Vagina (tissue), 2 donors: ENCODE results near the gene NAT10. TPM values are rescaled to one million over a fixed set of nuclear protein-coding genes. Genes with fewer than 3 reads are reported as not detected.
"Not testable (repeated sequence)": the region's sequence is repeated elsewhere in the genome, so short reads cannot be mapped to it uniquely, and the experiment has no call there.

Experiments used
- DNase-seq, 2 donors: peaks; one replicate each; pipeline ENCODE4 v3.0.0-alpha.2; 2017; ENCODE audit errors: extremely low spot score in 2 of 2
- H3K27ac ChIP-seq: fragments of 200-600 bp; sonication (generic); one replicate; pipeline ENCODE4 v1.5.1; 2019
- H3K27me3 ChIP-seq: fragments of 200-600 bp; sonication (generic); one replicate; pipeline ENCODE4 v1.5.1; 2019
- H3K36me3 ChIP-seq, 2 donors: fragments of 200-600 bp; sonication (generic); one replicate each; pipeline ENCODE4 v1.5.1; 2017 to 2019
- H3K4me1 ChIP-seq: fragments of 200-600 bp; sonication (generic); one replicate; pipeline ENCODE4 v1.5.1; 2019
- H3K4me3 ChIP-seq, 2 donors: fragments of 200-600 bp; sonication (generic); 1 replicate in 1 of 2; 2 replicates in 1 of 2; pipeline ENCODE4 v1.5.1; 2016 to 2019
- H3K9me3 ChIP-seq: fragments of 200-600 bp; sonication (generic); one replicate; pipeline ENCODE4 v1.5.1; 2019
- CTCF ChIP-seq, 3 experiments: fragments of 450-650 bp in 2 of 3; fragments of 200-600 bp in 1 of 3; sonication (generic) in 1 of 3; IDR thresholded peaks; one replicate each; pipeline ENCODE4 v1.5.1; 2017 to 2019; ENCODE audit warnings: antibody characterized with exemption in 3 of 3, mild to moderate bottlenecking in 2 of 3, moderate library complexity in 2 of 3
- POLR2A ChIP-seq, 2 donors: fragments of 450-650 bp; IDR thresholded peaks; one replicate each; pipeline ENCODE4 v1.6.1; 2017; ENCODE audit warnings: antibody characterized with exemption in 2 of 2, mild to moderate bottlenecking in 2 of 2, moderate library complexity in 2 of 2
- POLR2AphosphoS5 ChIP-seq, 2 donors: sonication (generic); formaldehyde crosslinking; IDR thresholded peaks; one replicate each; pipeline ENCODE4 v1.9.0; 2017; ENCODE audit warnings: antibody characterized with exemption in 2 of 2, mild to moderate bottlenecking in 2 of 2, low read depth in 1 of 2; ENCODE audit not compliant: insufficient read depth in 1 of 2
- intact Hi-C: fragments of 100-400 bp; cut with DNase I; formaldehyde crosslinking; loops from one replicate; pipeline ENCODE4 v1.15.1; 2023
- total RNA-seq: library from RNA; depleted of rRNA; stranded (reverse); fragments of >200 nt; gene quantifications from one replicate; pipeline ENCODE4 v1.2.3, GENCODE V29; 2016

The NAT10 gene
- total RNA-seq, 1 donor from 2014 or later, result 24.8 TPM

- Histone ChIP-seq H3K4me3 (no peak overlapping the region), H3K4me1 (peaks cover 68% of the 10 kb centered on the region), H3K27ac (no peak overlapping the region), H3K36me3 (peaks cover 0 to 2% of the 10 kb centered on the region in 2 donors), H3K27me3 (no peaks in the 10 kb centered on the region), H3K9me3 (no peaks in the 10 kb centered on the region)
- TF ChIP-seq POLR2AphosphoS5 (IDR thresholded peaks at IDR 0.05; ENCODE audit: insufficient read depth in 1 of 2, low read depth in 1 of 2) (no peak), CTCF (IDR thresholded peaks at IDR 0.05) (no peak), POLR2A (IDR thresholded peaks at IDR 0.05) (no peak)
- intact Hi-C loops, result no loop called here
- no peak for DNase-seq
Measured at GRCh38 chr11:34065505-34066203, 39.8 kb upstream of the NAT10 start.

GRCh38 chr11:34066766-34067165, 38.7 kb upstream of the NAT10 start:
- H3K27me3 ChIP-seq, H3K4me3 ChIP-seq, H3K9me3 ChIP-seq, H3K36me3 ChIP-seq, DNase-seq, intact Hi-C loops, H3K27ac ChIP-seq: not testable (repeated sequence)
- H3K4me1 ChIP-seq, result peaks cover 67% of the 10 kb centered on the region

GRCh38 chr11:34067383-34068065, 37.9 kb upstream of the NAT10 start:
- H3K4me1 ChIP-seq, result peaks cover 64% of the 10 kb centered on the region
- intact Hi-C loops, result no loop called here
- no peak overlapping the region for H3K27ac ChIP-seq

GRCh38 chr11:34068111-34068510, 37.3 kb upstream of the NAT10 start:
- no peak for DNase-seq
- Histone ChIP-seq H3K36me3 (peaks cover 0 to 16% of the 10 kb centered on the region in 2 donors), H3K4me3 (no peak overlapping the region), H3K4me1 (peaks cover 61% of the 10 kb centered on the region), H3K27me3 (no peaks in the 10 kb centered on the region), H3K9me3 (no peaks in the 10 kb centered on the region), H3K27ac (no peak overlapping the region)
- intact Hi-C loops, result no loop called here
- TF ChIP-seq POLR2A (IDR thresholded peaks at IDR 0.05), result no peak
- TF ChIP-seq POLR2AphosphoS5 (IDR thresholded peaks at IDR 0.05; ENCODE audit: insufficient read depth in 1 of 2, low read depth in 1 of 2), result no peak
- TF ChIP-seq CTCF (IDR thresholded peaks at IDR 0.05), result no peak

More at GRCh38 chr11:34067383-34068065, 37.9 kb upstream of the NAT10 start:
- TF ChIP-seq CTCF (IDR thresholded peaks at IDR 0.05) (no peak), POLR2AphosphoS5 (IDR thresholded peaks at IDR 0.05; ENCODE audit: insufficient read depth in 1 of 2, low read depth in 1 of 2) (no peak), POLR2A (IDR thresholded peaks at IDR 0.05) (no peak)
- Histone ChIP-seq H3K27me3 (no peaks in the 10 kb centered on the region), H3K36me3 (peaks cover 0 to 10% of the 10 kb centered on the region in 2 donors), H3K4me3 (no peak overlapping the region), H3K9me3 (no peaks in the 10 kb centered on the region)
- DNase-seq, result no peak

GRCh38 chr11:34071306-34071705, 34.1 kb upstream of the NAT10 start:
- H3K36me3 ChIP-seq, result peaks cover 0 to 28% of the 10 kb centered on the region in 2 donors

GRCh38 chr11:34072041-34072440, 33.4 kb upstream of the NAT10 start:
- TF ChIP-seq POLR2AphosphoS5 (IDR thresholded peaks at IDR 0.05; ENCODE audit: insufficient read depth in 1 of 2, low read depth in 1 of 2), result no peak
- no peak for TF ChIP-seq CTCF (IDR thresholded peaks at IDR 0.05)
- no peak for TF ChIP-seq POLR2A (IDR thresholded peaks at IDR 0.05)
- Histone ChIP-seq H3K4me3 (no peak overlapping the region), H3K27me3 (no peaks in the 10 kb centered on the region), H3K27ac (no peak overlapping the region), H3K9me3 (no peaks in the 10 kb centered on the region), H3K4me1 (peaks cover 45% of the 10 kb centered on the region), H3K36me3 (peaks cover 0 to 35% of the 10 kb centered on the region in 2 donors)
- no peak for DNase-seq
- intact Hi-C loops, result no loop called here

More at GRCh38 chr11:34071306-34071705, 34.1 kb upstream of the NAT10 start:
- peaks cover 48% of the 10 kb centered on the region for H3K4me1 ChIP-seq
- intact Hi-C loops, H3K9me3 ChIP-seq, H3K27me3 ChIP-seq, H3K4me3 ChIP-seq, H3K27ac ChIP-seq, DNase-seq: not testable (repeated sequence)
